ENCODE results near the gene CCM2. TPM values are rescaled to one million over a fixed set of nuclear protein-coding genes. Genes with fewer than 3 reads are reported as not detected.

Gene CCM2
- polyA plus RNA-seq, 2 of the 4 experiments (the other 2 are of a cell fraction) = 18.9 to 34.6 TPM

DNA sequence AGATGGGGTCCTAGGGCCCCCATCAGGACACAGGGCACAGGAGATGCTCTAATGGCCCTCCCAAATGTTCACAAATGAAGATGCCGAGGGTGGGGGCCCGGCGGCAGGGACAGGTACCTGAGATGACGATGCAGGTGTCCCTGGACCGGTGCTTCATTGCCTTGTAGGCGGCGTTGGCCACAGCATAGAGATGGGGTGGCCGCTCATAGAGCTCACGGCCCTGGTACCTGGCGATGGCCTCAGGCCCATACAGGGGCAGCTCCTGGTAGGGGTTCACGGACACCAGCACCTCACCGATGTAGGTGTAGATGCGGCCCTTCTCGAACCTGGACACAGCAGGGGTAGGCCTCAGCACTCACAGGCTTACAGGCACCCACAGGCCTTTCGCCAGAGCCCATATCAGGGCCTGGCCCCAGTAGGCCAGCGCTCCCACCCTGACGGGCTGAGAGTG, 23.2 kb upstream of the CCM2 start:
- WGBS (ENCODE audit: missing lambda C conversion rate) = 89% methylated on average over 10 of the region's 17 CpGs
- ChIA-PET POLR2A (interaction anchor here (0.7 kb wide), 1 partner anchor 9 kb away, joined by 3 read pairs; no protein-coding TSS in a partner anchor), CTCF (interaction anchor here (1.2 kb wide), 1 partner anchor 120 kb away, joined by 4 read pairs; no protein-coding TSS in a partner anchor)
- Histone ChIP-seq H3K9me3 (no peaks in the 10 kb centered on the region), H3K4me2 (no peak overlapping the region), H3K27ac (no peak overlapping the region; a peak in 1 of 6 replicates), H3K4me3 (no peak overlapping the region), H3K4me1 (peaks cover 19% of the 10 kb centered on the region; the same call in 2 of the 3 replicates)
- FAIRE-seq (no peak), ATAC-seq (no peak), DNase-seq (ENCODE audit: low read depth in 1 of 2, low spot score in 1 of 2) (no peak)
- no peak for TF ChIP-seq RCOR1 (IDR thresholded peaks at IDR 0.05; ENCODE audit: low read depth, low read length)
- TF ChIP-seq FOXS1 (CRISPR knock-in tag; IDR thresholded peaks at IDR 0.05) = no peak
- TF ChIP-seq MYC (IDR thresholded peaks at IDR 0.05; ENCODE audit: borderline replicate concordance, low read length) = no peak
- TF ChIP-seq, protein P1, sequence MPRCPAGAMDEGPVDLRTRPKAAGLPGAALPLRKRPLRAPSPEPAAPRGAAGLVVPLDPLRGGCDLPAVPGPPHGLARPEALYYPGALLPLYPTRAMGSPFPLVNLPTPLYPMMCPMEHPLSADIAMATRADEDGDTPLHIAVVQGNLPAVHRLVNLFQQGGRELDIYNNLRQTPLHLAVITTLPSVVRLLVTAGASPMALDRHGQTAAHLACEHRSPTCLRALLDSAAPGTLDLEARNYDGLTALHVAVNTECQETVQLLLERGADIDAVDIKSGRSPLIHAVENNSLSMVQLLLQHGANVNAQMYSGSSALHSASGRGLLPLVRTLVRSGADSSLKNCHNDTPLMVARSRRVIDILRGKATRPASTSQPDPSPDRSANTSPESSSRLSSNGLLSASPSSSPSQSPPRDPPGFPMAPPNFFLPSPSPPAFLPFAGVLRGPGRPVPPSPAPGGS (IDR thresholded peaks at IDR 0.05) = no peak
- TF ChIP-seq HOXB13 (CRISPR knock-in tag; IDR thresholded peaks at IDR 0.05; ENCODE audit: low read depth) = no peak
- no peak for TF ChIP-seq CBX8 (IDR thresholded peaks at IDR 0.05)
- TF ChIP-seq, protein P2, sequence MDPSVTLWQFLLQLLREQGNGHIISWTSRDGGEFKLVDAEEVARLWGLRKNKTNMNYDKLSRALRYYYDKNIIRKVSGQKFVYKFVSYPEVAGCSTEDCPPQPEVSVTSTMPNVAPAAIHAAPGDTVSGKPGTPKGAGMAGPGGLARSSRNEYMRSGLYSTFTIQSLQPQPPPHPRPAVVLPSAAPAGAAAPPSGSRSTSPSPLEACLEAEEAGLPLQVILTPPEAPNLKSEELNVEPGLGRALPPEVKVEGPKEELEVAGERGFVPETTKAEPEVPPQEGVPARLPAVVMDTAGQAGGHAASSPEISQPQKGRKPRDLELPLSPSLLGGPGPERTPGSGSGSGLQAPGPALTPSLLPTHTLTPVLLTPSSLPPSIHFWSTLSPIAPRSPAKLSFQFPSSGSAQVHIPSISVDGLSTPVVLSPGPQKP (IDR thresholded peaks at IDR 0.05; ENCODE audit: low read depth, low read length) = no peak
- TF ChIP-seq NFE2L2 (conservative IDR thresholded peaks at IDR 0.05; ENCODE audit: low read length) = no peak
- no peak for TF ChIP-seq ZFP36 (IDR thresholded peaks at IDR 0.05; ENCODE audit: borderline replicate concordance, partially characterized antibody)
- TF ChIP-seq HDAC2 (IDR thresholded peaks at IDR 0.05) = no peak
- TF ChIP-seq GATA3 (IDR thresholded peaks at IDR 0.05; ENCODE audit: borderline replicate concordance) = no peak
- TF ChIP-seq PHF8 (IDR thresholded peaks at IDR 0.05; ENCODE audit: borderline replicate concordance, low read depth) = no peak
- TF ChIP-seq, protein P3, sequence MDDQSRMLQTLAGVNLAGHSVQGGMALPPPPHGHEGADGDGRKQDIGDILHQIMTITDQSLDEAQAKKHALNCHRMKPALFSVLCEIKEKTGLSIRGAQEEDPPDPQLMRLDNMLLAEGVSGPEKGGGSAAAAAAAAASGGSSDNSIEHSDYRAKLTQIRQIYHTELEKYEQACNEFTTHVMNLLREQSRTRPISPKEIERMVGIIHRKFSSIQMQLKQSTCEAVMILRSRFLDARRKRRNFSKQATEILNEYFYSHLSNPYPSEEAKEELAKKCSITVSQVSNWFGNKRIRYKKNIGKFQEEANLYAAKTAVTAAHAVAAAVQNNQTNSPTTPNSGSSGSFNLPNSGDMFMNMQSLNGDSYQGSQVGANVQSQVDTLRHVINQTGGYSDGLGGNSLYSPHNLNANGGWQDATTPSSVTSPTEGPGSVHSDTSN (IDR thresholded peaks at IDR 0.05) = no peak
- no peak for TF ChIP-seq KDM5A (IDR thresholded peaks at IDR 0.05)
- TF ChIP-seq MAFK (IDR thresholded peaks at IDR 0.05; ENCODE audit: partially characterized antibody) = no peak
- no peak for TF ChIP-seq TP53 (CRISPR knock-in tag; IDR thresholded peaks at IDR 0.05)

DNA sequence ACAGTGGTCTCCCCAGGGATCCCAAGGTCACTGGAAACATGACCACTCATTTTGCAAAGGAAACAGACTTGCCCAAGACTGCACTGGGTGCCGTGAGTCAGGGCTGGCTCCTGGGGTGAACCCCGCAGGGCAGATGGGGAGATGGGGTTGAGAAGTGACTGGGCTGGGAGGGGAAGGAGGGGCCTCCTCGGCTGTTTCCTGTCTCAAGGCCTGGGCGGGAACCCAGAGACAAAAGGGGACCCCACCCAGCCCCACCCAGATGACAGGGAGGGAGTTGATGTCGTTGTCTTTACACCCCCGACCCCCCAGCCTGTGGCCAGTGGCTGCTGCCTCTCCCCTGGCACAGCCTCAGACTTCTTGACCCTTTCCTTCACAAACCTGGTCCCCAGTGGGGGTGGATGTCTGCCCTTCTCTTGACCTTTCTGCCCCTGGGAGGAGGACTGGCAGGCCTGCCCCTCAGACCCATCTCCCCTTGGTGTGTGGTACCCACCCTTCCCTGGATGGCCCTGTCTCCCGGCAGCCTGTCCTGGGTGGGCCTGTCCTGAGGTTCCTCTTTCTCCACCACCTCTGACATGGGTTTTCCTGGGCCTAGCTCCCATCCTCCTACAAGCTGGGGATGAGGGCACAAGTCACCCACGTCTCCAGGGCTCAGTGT, 22.6 kb upstream of the CCM2 start:
- no peaks in the 10 kb centered on the region for H3K9me3 ChIP-seq
- TF ChIP-seq TP53 (CRISPR knock-in tag; IDR thresholded peaks at IDR 0.05) = no peak
- no peak overlapping the region for H3K4me2 ChIP-seq
- H3K27ac ChIP-seq = peak overlapping the region in 1 of 2 experiments; percentile 34; a peak in 2 of 6 replicates
- FAIRE-seq (no peak), DNase-seq (ENCODE audit: low read depth in 1 of 2, low spot score in 1 of 2) (no peak), ATAC-seq (no peak)
- peaks cover 19% of the 10 kb centered on the region; the same call in 2 of the 3 replicates for H3K4me1 ChIP-seq
- ChIA-PET POLR2A (no interaction called here), CTCF (interaction anchor here (1.2 kb wide), 1 partner anchor 120 kb away, joined by 4 read pairs; no protein-coding TSS in a partner anchor)
- H3K4me3 ChIP-seq = no peak overlapping the region
- WGBS (ENCODE audit: missing lambda C conversion rate) = 62% methylated on average over 7 of the region's 8 CpGs

DNA sequence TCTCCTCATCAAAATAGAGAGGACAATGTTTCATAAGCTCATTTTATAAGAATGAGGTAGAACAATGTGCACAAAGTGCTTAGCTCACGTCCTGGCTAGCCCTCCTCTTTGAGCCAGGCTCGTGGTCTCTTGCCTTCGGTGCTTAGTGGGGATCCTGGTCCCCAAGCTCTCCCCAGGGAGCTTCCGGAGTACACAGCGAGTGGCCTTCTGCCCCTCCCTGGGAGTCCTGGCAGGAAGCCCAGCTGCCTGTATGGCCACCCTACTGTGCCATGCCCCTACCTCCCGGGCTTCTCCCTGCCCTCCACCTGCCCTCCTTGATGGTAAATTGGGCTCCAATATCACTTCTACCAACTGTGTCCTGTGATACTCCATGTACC, 22.1 kb upstream of the CCM2 start:
- H3K4me1 ChIP-seq = peaks cover 19% of the 10 kb centered on the region; the same call in 2 of the 3 replicates
- FAIRE-seq = no peak
- H3K9me3 ChIP-seq = no peaks in the 10 kb centered on the region
- CTCF ChIA-PET = interaction anchor here (1.2 kb wide), 1 partner anchor 121 kb away, joined by 4 read pairs; no protein-coding TSS in a partner anchor
- peak overlapping the region in 1 of 2 experiments; percentile 34; a peak in 2 of 6 replicates for H3K27ac ChIP-seq
- no peak for DNase-seq (ENCODE audit: low read depth in 1 of 2, low spot score in 1 of 2)
- WGBS (ENCODE audit: missing lambda C conversion rate) = 72% methylated on average over 6 of the region's 6 CpGs
- POLR2A ChIA-PET = interaction anchor here (0.7 kb wide), 1 partner anchor 8 kb away, joined by 3 read pairs; no protein-coding TSS in a partner anchor
- no peak overlapping the region for H3K4me2 ChIP-seq
- H3K4me3 ChIP-seq = no peak overlapping the region
- ATAC-seq = no peak
- TF ChIP-seq HOXA7 (CRISPR knock-in tag; IDR thresholded peaks at IDR 0.05) (no peak), SMC3 (IDR thresholded peaks at IDR 0.05) (no peak), MAZ (IDR thresholded peaks at IDR 0.05; ENCODE audit: borderline replicate concordance, low read depth, low read length) (no peak), CBX2 (IDR thresholded peaks at IDR 0.05; ENCODE audit: borderline replicate concordance, low read depth) (no peak), FOSL2 (IDR thresholded peaks at IDR 0.05) (no peak), FOSL2 (CRISPR knock-in tag; IDR thresholded peaks at IDR 0.05) (no peak), ZC3H11A (IDR thresholded peaks at IDR 0.05) (no peak), NFE2L2 (conservative IDR thresholded peaks at IDR 0.05; ENCODE audit: low read length) (no peak), FOSB (CRISPR knock-in tag; IDR thresholded peaks at IDR 0.05) (no peak), RNF2 (IDR thresholded peaks at IDR 0.05; ENCODE audit: borderline replicate concordance, low read depth) (no peak)
- TF ChIP-seq, protein P1 (IDR thresholded peaks at IDR 0.05) = no peak
- TF ChIP-seq, protein P4, sequence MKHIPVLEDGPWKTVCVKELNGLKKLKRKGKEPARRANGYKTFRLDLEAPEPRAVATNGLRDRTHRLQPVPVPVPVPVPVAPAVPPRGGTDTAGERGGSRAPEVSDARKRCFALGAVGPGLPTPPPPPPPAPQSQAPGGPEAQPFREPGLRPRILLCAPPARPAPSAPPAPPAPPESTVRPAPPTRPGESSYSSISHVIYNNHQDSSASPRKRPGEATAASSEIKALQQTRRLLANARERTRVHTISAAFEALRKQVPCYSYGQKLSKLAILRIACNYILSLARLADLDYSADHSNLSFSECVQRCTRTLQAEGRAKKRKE (CRISPR knock-in tag; IDR thresholded peaks at IDR 0.05; ENCODE audit: low read depth) = no peak

All from A549 (cell line).